Uterus (tissue), 2 donors: ENCODE measurements around the gene ABHD8.

Experiments
- CTCF ChIP-seq, 4 experiments: fragments of 200-600 bp in 2 of 4; fragments of 450-650 bp in 2 of 4; sonication (generic) in 2 of 4; IDR thresholded peaks; one replicate each; pipeline ENCODE4 v1.5.1; 2016 to 2019; ENCODE audit warnings: antibody characterized with exemption in 4 of 4, mild to moderate bottlenecking in 2 of 4, moderate library complexity in 1 of 4
- POLR2A ChIP-seq, 2 donors: fragments of 450-650 bp; IDR thresholded peaks; one replicate each; pipeline ENCODE4 v1.6.1; 2016; ENCODE audit warnings: antibody characterized with exemption in 2 of 2, mild to moderate bottlenecking in 1 of 2, moderate library complexity in 1 of 2

- TF ChIP-seq CTCF (IDR thresholded peaks at IDR 0.05) (no peak), POLR2A (IDR thresholded peaks at IDR 0.05) (no peak)
Observed at GRCh38 chr19:17326595-17326966, 23.4 kb upstream of the ABHD8 start.
